SU-DHL-6 (cell line): Measurements from ENCODE around the gene GNG7.
A peak's percentile ranks its signal among the peaks of the same experiment; 100 is the strongest.

Experiments used
- H2AFZ ChIP-seq: fragments of 200-600 bp; sonication (generic); 2 replicates; pipeline ENCODE4 v1.6.1; 2014; ENCODE audit warnings: low read depth, mild to moderate bottlenecking, moderate library complexity, mixed read lengths, antibody characterized with exemption, low read length; ENCODE audit not compliant: severe bottlenecking
- H3F3A ChIP-seq: fragments of 200-600 bp; shearing (Covaris generic); 2 replicates; pipeline ENCODE4 v1.6.0; 2016; ENCODE audit warnings: antibody characterized with exemption, mild to moderate bottlenecking; ENCODE audit not compliant: insufficient read depth
- H3K27ac ChIP-seq: fragments of 200-600 bp; sonication (generic); 2 replicates; pipeline ENCODE4 v1.5.1; 2016; ENCODE audit warnings: low read depth, mild to moderate bottlenecking, low read length, moderate library complexity, mixed read lengths
- H3K27me3 ChIP-seq: fragments of 200-600 bp; sonication (generic), shearing (Covaris generic); 2 replicates; pipeline ENCODE4 v1.6.0; 2014; ENCODE audit warnings: mild to moderate bottlenecking, low read length
- H3K36me3 ChIP-seq: fragments of 200-600 bp; sonication (generic); 2 replicates; pipeline ENCODE4 v1.6.1; 2014; ENCODE audit warnings: mild to moderate bottlenecking, low read length, mixed read lengths
- H3K4me2 ChIP-seq: fragments of 300-600, 200-600 bp; shearing (Covaris generic), sonication (generic); 2 replicates; pipeline ENCODE4 v1.6.0; 2014; ENCODE audit warnings: low read length, low read depth, mild to moderate bottlenecking; ENCODE audit not compliant: poor library complexity, severe bottlenecking
- H3K4me3 ChIP-seq: fragments of 200-600 bp; sonication (generic); 2 replicates; pipeline ENCODE4 v1.5.1; 2014; ENCODE audit warnings: antibody characterized with exemption, low read length, mild to moderate bottlenecking, mixed read lengths; ENCODE audit not compliant: insufficient read depth, poor library complexity, severe bottlenecking
- H3K79me2 ChIP-seq: fragments of 200-600 bp; sonication (generic); 2 replicates; pipeline ENCODE4 v1.6.1; 2014; ENCODE audit warnings: mild to moderate bottlenecking, low read length, moderate library complexity; ENCODE audit not compliant: insufficient read depth
- H3K9ac ChIP-seq: fragments of 200-600 bp; sonication (generic); 2 replicates; pipeline ENCODE4 v1.7.0; 2014; ENCODE audit warnings: mild to moderate bottlenecking, low read length
- H3K9me2 ChIP-seq: fragments of 200-600 bp; sonication (generic); replicated peaks from 2 replicates; pipeline ENCODE4 v1.6.1; 2014; ENCODE audit warnings: low read length; ENCODE audit not compliant: insufficient read depth
- H3K9me3 ChIP-seq: fragments of 200-600 bp; sonication (generic); 2 replicates; pipeline ENCODE4 v1.6.1; 2014; ENCODE audit warnings: low read length, mixed read lengths; ENCODE audit not compliant: insufficient read depth
- H4K20me1 ChIP-seq: fragments of 200-600 bp; sonication (generic); 2 replicates; pipeline ENCODE4 v1.6.1; 2014; ENCODE audit warnings: low read depth, mild to moderate bottlenecking, antibody characterized with exemption, low read length, moderate library complexity, mixed read lengths
- CTCF ChIP-seq: fragments of 200-600 bp; sonication (generic); IDR thresholded peaks from one replicate; pipeline ENCODE4 v1.5.1; 2017; ENCODE audit warnings: antibody characterized with exemption, mild to moderate bottlenecking, low read length, moderate library complexity; ENCODE audit not compliant: insufficient read depth, poor library complexity, severe bottlenecking
- EZH2phosphoT487 ChIP-seq: fragments of 200-600 bp; sonication (generic), shearing (Covaris generic); conservative IDR thresholded peaks from 2 replicates; pipeline ENCODE4 v1.6.1; 2018; ENCODE audit warnings: mild to moderate bottlenecking, antibody characterized with exemption, low read length, moderate library complexity, mixed read lengths

The GNG7 gene

GRCh38 chr19:2739602-2740313, 37.3 kb upstream of the GNG7 start, which contains the start of gene SLC39A3:
SLC39A3 (minus strand) TSS chr19:2740017; CDS start chr19:2737257, 2,760 bp downstream.
- H3K79me2 ChIP-seq = 0 out of 2 replicates have a peak, but pooled peaks cover 6% of the 10 kb centered on the region
- no peaks in the 10 kb centered on the region for H3K27me3 ChIP-seq
- H3K27ac ChIP-seq = peak within 1 kb of the TSS; percentile 43
- no peaks in the 10 kb centered on the region for H3K9me2 ChIP-seq
- H3K4me3 ChIP-seq = peak within 1 kb of the TSS; percentile 66
- peak within 1 kb of the TSS; percentile 64 for H3K9ac ChIP-seq
- H3K4me2 ChIP-seq = peak within 1 kb of the TSS; percentile 92
- 0 out of 2 replicates have a peak, but pooled peaks cover 3% of the 10 kb centered on the region for H3K36me3 ChIP-seq
- H3K9me3 ChIP-seq = no peaks in the 10 kb centered on the region
- TF ChIP-seq CTCF (no peak), EZH2phosphoT487 (no peak)
- no peaks in the 10 kb centered on the region for H4K20me1 ChIP-seq
- no peaks in the 10 kb centered on the region for H3F3A ChIP-seq
- H2AFZ ChIP-seq = peak within 1 kb of the TSS; percentile 99

DNA sequence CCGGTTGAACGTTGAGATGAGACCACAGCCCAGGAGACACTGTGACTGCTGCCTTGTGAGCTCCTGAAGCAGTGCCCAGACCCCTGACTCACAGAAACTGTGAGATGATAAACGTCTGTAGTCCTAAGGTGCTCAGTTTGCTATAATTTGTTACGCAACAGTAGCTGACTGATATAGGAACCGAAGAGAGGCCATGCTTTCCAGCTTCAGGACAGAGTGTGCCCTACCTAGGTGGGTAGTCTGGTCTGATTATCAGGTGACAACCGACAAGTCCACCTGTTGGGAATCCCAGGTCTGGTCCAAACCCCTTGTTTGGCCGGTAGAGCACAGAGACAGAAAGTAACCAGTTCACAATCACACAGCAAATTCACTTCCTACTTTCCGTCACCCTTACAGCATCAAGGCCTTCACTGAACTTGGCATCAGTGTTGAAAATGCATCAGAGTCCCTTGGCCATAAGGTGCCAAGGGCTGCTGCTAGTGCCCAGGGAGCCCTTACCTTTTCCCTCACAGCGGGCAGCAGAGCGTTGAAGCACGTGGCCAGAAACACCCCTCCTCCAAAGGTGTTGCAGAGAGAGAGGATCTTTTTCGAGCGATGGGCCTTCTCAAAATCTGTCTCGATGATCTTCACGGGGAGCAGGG, 34.2 kb upstream of the GNG7 start:
- Histone ChIP-seq H3K4me2 (no peak overlapping the region), H3K9me3 (no peaks in the 10 kb centered on the region), H3K9ac (no peak overlapping the region), H3K4me3 (no peak overlapping the region), H3K36me3 (0 out of 2 replicates have a peak, but pooled peaks cover 3% of the 10 kb centered on the region), H2AFZ (no peak overlapping the region), H3F3A (no peaks in the 10 kb centered on the region), H3K9me2 (no peaks in the 10 kb centered on the region), H3K27me3 (no peaks in the 10 kb centered on the region), H4K20me1 (no peaks in the 10 kb centered on the region), H3K79me2 (0 out of 2 replicates have a peak, but pooled peaks cover 6% of the 10 kb centered on the region), H3K27ac (no peak overlapping the region)
- TF ChIP-seq EZH2phosphoT487 = no peak
- TF ChIP-seq CTCF = no peak

DNA sequence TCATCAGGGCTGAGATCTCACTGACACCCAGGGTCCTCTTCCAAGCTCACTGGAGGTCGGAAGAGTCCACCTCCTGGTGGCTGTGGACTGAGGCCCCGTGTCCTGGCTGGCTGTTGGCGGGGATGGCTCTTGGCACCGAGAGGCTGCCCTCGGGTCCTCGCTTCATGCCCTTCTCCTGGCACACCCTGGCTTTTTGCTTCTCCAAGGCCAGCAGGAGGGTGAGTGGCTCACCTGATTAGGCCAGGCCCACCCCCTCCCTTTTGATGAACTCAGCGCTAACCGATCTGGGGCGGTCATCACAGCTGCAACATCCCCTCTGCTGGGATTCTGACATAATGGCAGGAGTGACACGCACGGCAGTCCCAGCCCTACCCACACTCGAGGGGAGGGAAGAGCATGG, 32.9 kb upstream of the GNG7 start:
- Histone ChIP-seq H3F3A (no peaks in the 10 kb centered on the region), H3K27me3 (no peaks in the 10 kb centered on the region), H3K4me3 (no peak overlapping the region), H2AFZ (no peak overlapping the region), H3K9me2 (no peaks in the 10 kb centered on the region), H3K36me3 (0 out of 2 replicates have a peak, but pooled peaks cover 3% of the 10 kb centered on the region), H3K9ac (no peak overlapping the region), H3K27ac (no peak overlapping the region), H3K79me2 (0 out of 2 replicates have a peak, but pooled peaks cover 6% of the 10 kb centered on the region), H3K4me2 (no peak overlapping the region), H4K20me1 (no peaks in the 10 kb centered on the region), H3K9me3 (no peaks in the 10 kb centered on the region)
- TF ChIP-seq EZH2phosphoT487 = no peak
- TF ChIP-seq CTCF = no peak
